Activated T-cell treated with anti-CD3 and anti-CD28 coated beads for 48 hours (primary cell): ENCODE results near the gene MS4A15.
"Not testable (repeated sequence)": the region's sequence is repeated elsewhere in the genome, so short reads cannot be mapped to it uniquely, and the experiment has no call there.

Experiments
- DNase-seq: peaks from one replicate; pipeline ENCODE4 v3.0.0-alpha.2; 2020; ENCODE audit warnings: low read depth

The MS4A15 gene

DNA sequence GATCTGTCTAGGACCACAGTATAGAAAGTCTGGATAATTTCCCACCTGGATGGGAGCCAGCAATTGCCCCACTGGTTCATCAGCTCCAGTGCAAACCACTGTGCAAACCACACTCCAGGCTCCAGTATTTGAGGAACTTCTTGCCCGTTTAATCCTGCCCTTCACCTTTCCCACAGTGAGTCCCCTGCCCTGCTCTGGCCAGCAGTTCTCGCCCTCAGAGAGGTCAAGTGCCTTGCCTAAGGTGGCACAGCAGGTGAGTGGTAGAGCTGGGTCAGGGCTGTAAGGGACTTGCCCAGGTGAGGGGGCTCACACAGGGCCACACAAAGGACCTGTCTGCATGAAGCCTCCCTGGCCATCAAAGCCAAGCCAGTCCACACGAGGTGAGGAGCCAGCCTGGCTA is 52.6 kb downstream of the MS4A15 start:
- DNase-seq: no peak

DNA sequence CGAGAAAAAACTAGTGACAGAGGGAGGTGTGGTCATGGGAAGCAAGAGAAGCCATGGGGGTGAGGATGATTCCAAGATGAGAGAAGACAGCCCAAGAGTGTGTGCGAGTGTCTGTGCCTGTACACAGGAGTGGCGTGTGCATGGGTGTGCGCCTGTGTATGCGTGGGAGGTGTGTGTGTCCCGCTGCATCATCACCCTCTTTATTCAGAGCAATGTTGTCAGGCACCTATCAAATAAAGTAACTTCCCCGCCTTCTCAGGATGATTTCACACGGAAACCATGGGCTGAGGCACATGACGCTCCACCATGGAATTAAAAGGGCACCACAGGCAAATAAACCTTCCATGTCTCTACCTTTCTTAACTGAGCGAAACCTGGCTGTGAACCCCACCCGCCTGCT is 53.0 kb downstream of the MS4A15 start:
- no peak for DNase-seq

DNA sequence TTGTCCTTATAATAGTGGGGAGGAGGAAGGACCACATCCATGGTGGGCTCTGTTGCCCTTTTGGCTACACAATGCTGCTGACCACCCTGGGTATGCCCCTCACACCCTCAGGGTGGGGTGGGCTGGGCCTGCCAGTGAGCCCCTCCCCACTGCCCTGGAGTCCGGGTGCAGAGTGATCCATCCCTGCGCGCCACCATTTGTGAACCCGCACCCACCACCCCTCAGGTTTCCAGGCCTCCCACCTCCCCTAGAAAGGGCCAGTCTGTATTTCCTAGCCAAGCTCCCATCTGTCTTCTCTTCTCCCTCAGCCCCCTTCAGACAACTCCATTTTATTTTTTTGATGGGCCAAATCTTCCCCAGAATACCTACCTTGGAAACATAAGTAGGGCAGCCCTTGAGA is 53.5 kb downstream of the MS4A15 start:
- no peak for DNase-seq

DNA sequence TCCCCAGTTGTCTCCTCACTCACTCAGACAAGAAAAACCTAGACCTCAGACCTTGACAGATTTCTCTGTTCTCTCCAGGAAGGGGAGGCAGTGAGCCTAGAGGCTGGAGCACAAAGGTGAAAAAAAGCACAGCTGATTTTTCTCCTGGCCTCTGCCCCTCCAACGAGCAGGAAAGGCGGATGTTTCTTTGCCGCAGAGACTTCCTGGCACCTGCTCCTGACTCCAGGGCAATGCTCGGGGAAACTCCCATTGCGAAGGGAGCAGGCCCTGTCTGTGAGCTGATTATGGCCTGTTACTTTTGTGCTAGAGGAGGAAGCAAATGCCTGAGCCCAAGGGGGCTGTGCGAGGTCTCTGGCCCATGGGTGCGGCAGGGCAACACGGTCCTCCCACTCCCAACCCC is 53.9 kb downstream of the MS4A15 start:
- DNase-seq: no peak

DNA sequence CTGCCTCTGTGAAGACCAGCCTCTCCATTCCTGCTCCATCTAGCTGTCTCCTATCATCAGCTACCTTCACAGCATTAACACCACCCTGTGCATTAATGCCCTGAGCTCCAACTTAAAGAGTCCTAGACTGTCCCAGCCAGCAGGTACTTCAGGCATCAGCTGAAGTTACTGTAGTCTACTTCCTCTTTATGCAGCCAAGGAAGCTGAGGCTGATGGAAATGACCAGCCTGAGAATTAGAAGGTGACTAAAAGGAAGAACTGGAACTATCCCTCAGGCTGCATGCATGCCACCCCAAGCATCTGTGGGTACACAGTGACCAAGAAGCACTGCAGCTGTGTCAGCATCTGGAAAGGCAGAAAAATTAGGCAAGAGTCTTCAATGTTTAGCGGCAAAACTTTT is 56.7 kb downstream of the MS4A15 start:
- DNase-seq: no peak

DNA sequence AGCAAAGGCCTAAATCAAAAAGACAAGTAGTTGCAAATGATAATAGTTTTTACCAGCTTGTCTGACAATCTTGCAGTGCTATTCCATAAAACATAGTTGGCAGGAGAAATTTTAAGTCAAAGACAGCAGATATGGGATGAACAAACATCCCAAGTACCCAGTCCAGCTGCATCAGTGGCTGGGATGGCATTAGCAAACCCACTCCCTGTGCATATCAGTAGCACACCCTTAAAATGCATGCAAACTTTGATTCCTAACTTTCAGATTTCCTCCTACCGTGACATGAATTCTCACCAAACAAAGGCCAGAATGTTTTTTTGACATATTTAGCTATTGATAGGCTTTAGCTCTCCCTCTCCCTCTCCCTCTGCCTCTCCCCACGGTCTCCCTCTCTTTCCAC is 57.4 kb downstream of the MS4A15 start:
- DNase-seq: no peak

DNA sequence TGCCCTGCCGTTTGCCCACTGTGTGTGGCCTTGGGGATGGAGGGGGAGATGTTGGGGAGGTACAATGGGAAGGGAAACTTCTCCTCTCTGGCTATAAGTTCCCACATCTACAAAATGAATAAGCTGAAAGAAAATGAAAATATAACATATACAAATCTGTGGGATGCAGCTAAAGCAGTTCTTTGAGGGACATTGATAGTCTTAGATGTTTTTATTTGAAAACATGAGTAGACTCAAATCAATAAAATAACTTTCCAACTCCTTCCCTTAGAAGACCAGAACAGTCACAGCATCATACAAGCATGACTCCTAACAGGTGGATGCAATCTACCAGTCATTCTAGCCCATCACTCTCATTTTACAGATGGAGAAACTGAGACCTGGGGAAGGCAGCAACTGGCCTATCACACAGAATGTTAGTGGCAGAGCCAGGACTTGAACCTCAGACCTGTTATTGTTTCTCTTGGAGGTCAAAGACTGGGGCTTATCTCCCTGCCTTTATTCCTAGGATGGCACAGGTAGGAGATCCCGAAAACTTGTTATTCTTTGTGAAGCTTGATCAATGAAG is 60.0 kb downstream of the MS4A15 start:
- no peak for DNase-seq

DNA sequence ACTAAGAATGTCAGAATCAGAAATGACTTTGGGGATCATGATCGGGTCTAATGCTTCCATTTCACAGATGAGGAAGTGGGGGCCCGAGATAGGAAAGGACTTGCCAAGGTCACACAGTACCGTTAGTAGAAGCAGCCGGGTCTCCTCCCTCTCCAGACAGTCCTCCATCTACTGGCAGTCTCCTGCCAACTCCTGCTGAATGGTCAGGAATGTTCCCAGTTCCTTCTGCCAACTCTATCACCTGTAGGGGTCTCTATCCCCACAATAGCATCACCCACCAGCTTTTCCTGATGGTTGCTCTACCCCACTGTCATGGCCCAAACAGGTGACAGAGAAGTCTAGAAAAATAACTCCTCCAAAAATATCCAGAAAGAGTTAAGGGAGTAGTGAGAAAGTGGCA is 61.4 kb downstream of the MS4A15 start:
- DNase-seq: no peak

DNA sequence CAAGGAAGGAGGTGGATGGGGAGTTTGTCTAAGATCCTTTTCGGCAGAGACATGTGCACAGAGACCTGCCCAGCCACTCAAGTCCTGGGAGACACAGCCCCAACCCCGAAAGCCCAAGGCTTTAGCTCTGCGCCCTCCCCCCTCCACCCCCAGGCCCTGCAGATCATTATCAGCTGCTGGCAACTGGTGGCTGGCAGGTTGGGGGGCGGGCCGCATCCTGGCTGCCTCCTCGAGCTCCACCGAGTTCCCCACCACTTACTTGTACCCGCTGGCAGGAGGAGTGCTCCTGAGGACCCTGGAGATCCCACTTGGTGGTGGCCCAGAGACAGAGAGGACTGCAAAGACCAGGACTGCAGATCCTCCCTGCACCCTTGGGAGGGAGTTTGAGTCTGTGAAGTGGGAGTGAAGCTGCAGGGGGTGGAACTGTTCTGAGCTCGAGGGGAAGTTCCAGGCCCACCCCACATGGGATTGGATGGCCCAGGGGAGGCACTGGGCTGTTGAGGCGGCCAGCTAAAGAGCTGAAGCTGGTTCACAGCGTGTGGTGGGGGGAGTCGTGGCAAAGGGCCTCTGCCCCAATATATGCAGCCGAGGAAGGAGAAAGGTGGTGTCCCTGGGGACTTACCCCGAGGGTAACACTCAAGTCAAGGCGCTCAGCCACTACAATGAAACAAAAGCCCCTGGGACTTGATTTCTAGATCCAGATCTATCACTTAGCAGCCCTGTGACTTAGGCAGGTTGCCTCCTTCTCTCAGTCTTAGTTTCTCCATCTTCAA is 65.3 kb downstream of the MS4A15 start:
- DNase-seq: no peak

DNA sequence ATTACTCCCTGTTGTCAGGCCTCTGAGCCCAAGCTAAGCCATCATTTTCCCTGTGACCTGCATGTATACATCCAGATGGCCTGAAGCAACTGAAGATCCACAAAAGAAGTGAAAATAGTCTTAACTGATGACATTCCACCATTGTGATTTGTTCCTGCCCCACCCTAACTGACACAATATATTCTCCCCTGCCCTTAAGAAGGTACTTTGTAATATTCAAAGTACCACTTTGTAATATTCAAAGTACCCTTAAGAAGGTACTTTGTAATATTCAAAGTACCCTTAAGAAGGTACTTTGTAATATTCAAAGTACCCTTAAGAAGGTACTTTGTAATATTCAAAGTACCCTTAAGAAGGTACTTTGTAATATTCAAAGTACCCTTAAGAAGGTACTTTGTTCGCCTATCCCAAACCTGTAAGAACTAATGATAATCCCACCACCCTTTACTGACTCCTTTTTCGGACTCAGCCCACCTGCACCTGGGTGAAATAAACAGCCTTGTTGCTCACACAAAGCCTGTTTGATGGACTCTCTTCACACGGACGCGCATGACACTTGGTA is 67.2 kb downstream of the MS4A15 start:
- DNase-seq: not testable (repeated sequence)

DNA sequence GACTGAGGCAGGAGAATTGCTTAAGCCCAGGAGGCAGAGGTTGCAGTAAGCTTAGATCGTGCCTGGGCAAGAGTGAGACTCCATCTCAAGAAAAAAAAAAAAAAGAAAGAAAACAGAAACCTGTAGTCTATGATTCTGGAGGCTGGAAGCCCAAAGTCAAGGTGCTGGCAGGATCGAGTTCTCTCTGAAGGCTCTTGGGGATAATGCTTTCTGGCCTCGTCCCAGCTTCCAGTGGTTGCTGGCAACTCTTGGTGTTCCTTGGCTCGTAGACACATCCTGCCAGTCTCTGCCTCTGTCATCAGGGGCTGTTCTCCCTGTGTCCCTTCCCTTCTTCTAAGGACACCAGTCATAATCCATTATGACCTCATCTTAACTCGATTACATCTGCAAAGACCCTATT is 68.5 kb downstream of the MS4A15 start:
- DNase-seq: no peak

DNA sequence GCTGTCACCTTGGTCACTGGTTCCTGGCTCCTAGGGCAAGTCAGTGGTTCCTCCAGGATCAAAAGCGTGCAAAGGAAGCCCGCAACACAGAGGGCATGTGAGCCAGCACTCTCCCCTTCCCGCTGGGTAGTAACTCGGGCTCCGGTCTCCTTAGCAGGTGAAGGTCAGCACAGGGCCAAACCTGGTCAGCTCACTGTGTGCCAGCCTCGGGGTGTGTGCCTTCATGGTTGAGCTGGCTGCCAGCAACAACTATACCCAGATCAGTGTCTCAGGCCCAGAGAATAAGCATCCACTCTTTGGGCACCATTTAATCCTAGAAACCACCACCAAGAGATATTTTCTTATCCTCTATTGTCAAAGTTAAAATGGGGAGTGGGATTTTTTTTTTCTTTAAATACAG is 69.1 kb downstream of the MS4A15 start:
- no peak for DNase-seq
